OCI-LY7 (cell line): ENCODE results near the gene NACA.

ENCODE experiments used
- EZH2phosphoT487 ChIP-seq: fragments of 200-600 bp; sonication (generic); IDR thresholded peaks from 2 replicates; pipeline ENCODE4 v1.6.1; 2018; ENCODE audit warnings: low read depth, borderline replicate concordance, mild to moderate bottlenecking, mixed run types, antibody characterized with exemption, low read length, moderate library complexity, mixed read lengths
- TF ChIP-seq, protein P1 (sequence below): fragments of 200-600 bp; sonication (generic); conservative IDR thresholded peaks from 2 replicates; pipeline ENCODE4 v1.5.1; 2014; ENCODE audit warnings: mild to moderate bottlenecking, antibody characterized with exemption, low read length, moderate library complexity, mixed read lengths

DNA sequence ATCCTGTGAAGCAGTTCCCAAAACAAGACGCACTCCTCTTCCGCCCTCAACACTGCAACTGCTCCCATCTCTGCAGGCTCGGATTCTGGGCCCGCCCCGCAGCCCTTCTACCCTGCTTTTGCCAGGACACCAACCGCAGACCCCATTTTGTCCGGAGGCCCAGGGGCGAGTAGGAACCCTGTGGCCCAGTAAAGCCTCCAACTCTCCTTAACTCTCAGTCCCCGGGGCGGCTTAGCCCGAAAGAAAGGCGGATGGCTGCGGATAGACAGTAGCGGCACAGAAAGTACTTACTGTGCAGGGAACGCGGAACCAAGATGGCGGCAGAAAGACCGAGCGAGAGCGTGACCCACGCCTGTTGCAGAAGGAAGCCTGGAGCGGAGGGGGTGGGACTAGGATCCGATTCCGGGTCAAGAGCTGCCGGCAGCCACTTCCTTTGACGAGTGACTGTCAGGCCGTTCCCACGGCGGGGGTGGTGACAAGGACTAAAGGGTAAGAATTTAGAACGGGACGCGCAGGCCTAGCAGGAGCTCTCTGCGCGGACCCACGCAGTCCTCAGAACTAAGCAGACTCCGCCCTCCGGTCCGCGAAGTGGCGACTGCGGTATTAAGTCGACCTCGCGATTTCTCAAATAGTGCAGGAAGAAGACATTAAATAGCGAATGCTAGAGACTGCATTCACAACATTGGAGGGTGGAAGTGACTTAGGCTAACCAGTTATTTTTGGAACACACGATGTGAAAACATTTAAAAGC is at the start of gene NACA:
- no peak for TF ChIP-seq EZH2phosphoT487
- TF ChIP-seq, protein P1, sequence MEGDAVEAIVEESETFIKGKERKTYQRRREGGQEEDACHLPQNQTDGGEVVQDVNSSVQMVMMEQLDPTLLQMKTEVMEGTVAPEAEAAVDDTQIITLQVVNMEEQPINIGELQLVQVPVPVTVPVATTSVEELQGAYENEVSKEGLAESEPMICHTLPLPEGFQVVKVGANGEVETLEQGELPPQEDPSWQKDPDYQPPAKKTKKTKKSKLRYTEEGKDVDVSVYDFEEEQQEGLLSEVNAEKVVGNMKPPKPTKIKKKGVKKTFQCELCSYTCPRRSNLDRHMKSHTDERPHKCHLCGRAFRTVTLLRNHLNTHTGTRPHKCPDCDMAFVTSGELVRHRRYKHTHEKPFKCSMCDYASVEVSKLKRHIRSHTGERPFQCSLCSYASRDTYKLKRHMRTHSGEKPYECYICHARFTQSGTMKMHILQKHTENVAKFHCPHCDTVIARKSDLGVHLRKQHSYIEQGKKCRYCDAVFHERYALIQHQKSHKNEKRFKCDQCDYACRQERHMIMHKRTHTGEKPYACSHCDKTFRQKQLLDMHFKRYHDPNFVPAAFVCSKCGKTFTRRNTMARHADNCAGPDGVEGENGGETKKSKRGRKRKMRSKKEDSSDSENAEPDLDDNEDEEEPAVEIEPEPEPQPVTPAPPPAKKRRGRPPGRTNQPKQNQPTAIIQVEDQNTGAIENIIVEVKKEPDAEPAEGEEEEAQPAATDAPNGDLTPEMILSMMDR, result no peak
